SH-SY5Y (cell line): Measurements from ENCODE around the gene LRRC66.

Source experiments
- GATA2 ChIP-seq: IDR thresholded peaks from 2 replicates; pipeline ENCODE4 v1.6.1; 2011; ENCODE audit warnings: mild to moderate bottlenecking, low read depth, low read length
- GATA3 ChIP-seq: IDR thresholded peaks from 2 replicates; pipeline ENCODE4 v1.6.1; 2011; ENCODE audit warnings: low read depth, mild to moderate bottlenecking, low read length, moderate library complexity

GRCh38 chr4:52051615-52052474 is 31.7 kb upstream of the LRRC66 start:
- TF ChIP-seq GATA2 (no peak), GATA3 (no peak)
